ENCODE results near the gene ZFYVE28. TPM values are rescaled to one million over a fixed set of nuclear protein-coding genes. Genes with fewer than 3 reads are reported as not detected.

ZFYVE28 gene
- total and polyA plus RNA-seq, 10 of the 15 experiments (the other 5 are each of a cell fraction or from before 2014, with no cell fraction given) = 0.06 to 1.9 (median 0.22) TPM; not detected in 1

- TF ChIP-seq CEBPB (IDR thresholded peaks at IDR 0.05; ENCODE audit: borderline replicate concordance in 1 of 2, low read depth in 2 of 2, low read length in 2 of 2) = no peak
Measured at GRCh38 chr4:2401610-2401983, 16.8 kb downstream of the ZFYVE28 start (continued).

DNA sequence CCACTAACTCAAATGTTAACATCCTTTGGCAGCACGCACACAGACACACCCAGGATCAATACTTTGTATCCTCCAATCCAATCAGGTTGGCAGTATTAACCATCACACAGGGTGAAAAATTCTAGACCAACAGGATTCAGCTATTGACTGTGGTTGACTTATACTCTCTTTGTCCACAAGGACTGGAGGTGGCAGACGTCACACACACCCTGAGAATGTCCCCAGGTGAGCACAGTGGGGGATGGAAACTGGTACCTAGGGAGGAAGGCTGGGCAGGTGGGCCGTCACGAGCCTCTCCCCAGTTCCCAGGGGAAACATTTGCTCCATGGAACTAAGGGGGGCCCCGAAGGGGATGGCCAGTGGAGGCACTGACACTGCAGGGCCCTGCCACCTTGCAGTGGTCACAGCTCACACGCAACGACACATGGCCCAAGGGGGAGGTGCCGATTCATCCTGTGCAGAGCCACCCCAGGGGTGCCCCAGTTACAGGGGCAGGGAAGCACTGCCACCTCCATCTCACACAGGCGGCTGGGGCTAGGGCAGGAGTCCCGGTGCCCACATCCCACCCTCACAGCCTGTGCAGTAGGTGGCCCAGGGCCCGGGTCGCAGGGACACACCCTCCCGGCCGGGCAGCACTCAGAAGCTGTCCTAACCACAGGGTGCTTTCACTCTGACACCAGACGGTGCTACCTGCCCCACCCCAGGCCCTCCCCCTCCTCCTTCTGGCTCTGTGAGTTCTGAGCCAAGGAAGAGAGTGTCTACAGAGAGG, 17.4 kb downstream of the ZFYVE28 start:
- CTCF ChIA-PET = interaction anchor here (1.1 kb wide), 1 partner anchor 11 kb away, joined by 3 read pairs; no protein-coding TSS in a partner anchor
- POLR2A ChIA-PET = interaction anchor here (0.8 to 1.8 kb wide), 2 partner anchors 14 to 139 kb away, joined by 4 to 7 read pairs; no protein-coding TSS in a partner anchor
- no peaks in the 10 kb centered on the region for H3K9me3 ChIP-seq (replicated peaks; ENCODE audit: control insufficient read depth, insufficient read depth, low read length)
- SMC1A ChIA-PET (ENCODE audit: uncharacterized antibody, unreplicated experiment) = interaction anchor here (1.1 kb wide), 1 partner anchor 164 kb away, joined by 3 read pairs; no protein-coding TSS in a partner anchor
- WGBS (ENCODE audit: insufficient coverage, insufficient replicate concordance, low lambda C conversion rate, missing lambda C conversion rate) = 24% methylated on average over 15 of the region's 15 CpGs
- in situ Hi-C loops (cut with MboI) = no loop called here
- peaks cover 4 to 6% of the 10 kb centered on the region in 2 experiments; a peak in 3 of 4 replicates for H3K27me3 ChIP-seq (replicated peaks in 1 of 2; ENCODE audit: control insufficient read depth in 2 of 2, insufficient read depth in 2 of 2, low read length in 1 of 2)
- H3K27ac ChIP-seq (ENCODE audit: control insufficient read depth, insufficient read depth) = no peak overlapping the region
- H2AFZ ChIP-seq (ENCODE audit: control insufficient read depth, low read depth, low read length) = no peak overlapping the region
- H3K4me3 ChIP-seq = no peak overlapping the region
- TF ChIP-seq RAD21 (IDR thresholded peaks at IDR 0.05; ENCODE audit: insufficient read depth, low read depth, low read length) (no peak), STAT3 (IDR thresholded peaks at IDR 0.05; ENCODE audit: low read depth, low read length) (no peak), SP1 (IDR thresholded peaks at IDR 0.05; ENCODE audit: low read depth, low read length) (no peak), EED (IDR thresholded peaks at IDR 0.05; ENCODE audit: low read depth) (no peak), ZBED1 (IDR thresholded peaks at IDR 0.05; ENCODE audit: borderline replicate concordance) (no peak), ZNF274 (IDR thresholded peaks at IDR 0.05; ENCODE audit: insufficient read depth, insufficient read length) (no peak), ZSCAN29 (IDR thresholded peaks at IDR 0.05) (no peak), POU2F2 (IDR thresholded peaks at IDR 0.05; ENCODE audit: borderline replicate concordance, low read depth, low read length) (no peak), NFYB (IDR thresholded peaks at IDR 0.05; ENCODE audit: insufficient read depth, low read depth, low read length) (no peak), CUX1 (IDR thresholded peaks at IDR 0.05; ENCODE audit: insufficient replicate concordance, low read depth, low read length) (no peak), JUND (IDR thresholded peaks at IDR 0.05; ENCODE audit: low read depth, low read length) (no peak), EZH2 (IDR thresholded peaks at IDR 0.05; ENCODE audit: borderline replicate concordance, control insufficient read depth, low read depth, low read length) (no peak), MTA2 (IDR thresholded peaks at IDR 0.05; ENCODE audit: low read depth) (no peak), USF1 (IDR thresholded peaks at IDR 0.05; ENCODE audit: borderline replicate concordance, extremely low read length, insufficient read depth, low read depth, low read length) (no peak), TCF7 (IDR thresholded peaks at IDR 0.05; ENCODE audit: borderline replicate concordance) (no peak)
- no peaks in the 10 kb centered on the region for H4K20me1 ChIP-seq (ENCODE audit: control insufficient read depth, insufficient read depth)
- H3K9ac ChIP-seq (ENCODE audit: control insufficient read depth, insufficient read depth, low read length) = no peak overlapping the region
- peaks cover 7% of the 10 kb centered on the region for H3K4me1 ChIP-seq (ENCODE audit: control insufficient read depth, insufficient read depth, low read length)
- BruUV-seq (replicated peaks) = no TSS peak
- ATAC-seq (peak; percentile 67), DNase-seq (ENCODE audit: low read depth, low spot score) (no peak), FAIRE-seq (no peak)
- no peaks in the 10 kb centered on the region for H3K36me3 ChIP-seq (ENCODE audit: control insufficient read depth in 2 of 2, insufficient read depth in 2 of 2, low read length in 1 of 2)
- no peak overlapping the region for H3K4me2 ChIP-seq (ENCODE audit: control insufficient read depth, insufficient read depth)
- RAD21 ChIA-PET (ENCODE audit: unreplicated experiment) = interaction anchor here (1.0 kb wide), 1 partner anchor 11 kb away, joined by 3 read pairs; no protein-coding TSS in a partner anchor
- H3K79me2 ChIP-seq (ENCODE audit: control insufficient read depth, insufficient read depth, low read length) = no peaks in the 10 kb centered on the region
- intact Hi-C loops (cut with micrococcal nuclease; ENCODE audit: unreplicated experiment) = no loop called here

Measured in GM12878 (cell line).